Lung (tissue), 12 donors: ENCODE data around the gene ERBB4. TPM values are rescaled to one million over a fixed set of nuclear protein-coding genes. Genes with fewer than 3 reads are reported as not detected.

Experiments
- ATAC-seq: fragments of 200-7000 bp; cut with Tn5 transposase; one replicate; pipeline ENCODE4 v1.9.1; 2020; ENCODE audit warnings: moderate number of reproducible peaks; ENCODE audit not compliant: insufficient read depth, low FRiP score
- DNase-seq, 3 donors: peaks; one replicate each; pipeline ENCODE4 v3.0.0-alpha.2; 2013 to 2017
- H3K27ac ChIP-seq, 2 donors: one replicate each; pipeline ENCODE4 v1.5.1; 2013; ENCODE audit warnings: mild to moderate bottlenecking in 2 of 2, moderate library complexity in 2 of 2, control low read depth in 1 of 2, inconsistent platforms in 1 of 2, low read depth in 1 of 2, low read length in 1 of 2
- H3K27me3 ChIP-seq, 3 donors: one replicate each; pipeline ENCODE4 v1.5.1; 2013; ENCODE audit warnings: low read length in 2 of 3; ENCODE audit not compliant: control insufficient read depth in 3 of 3, insufficient read depth in 3 of 3
- H3K36me3 ChIP-seq, 4 donors: one replicate each; pipeline ENCODE4 v1.5.1; 2013; ENCODE audit warnings: low read length in 4 of 4, mild to moderate bottlenecking in 1 of 4, moderate library complexity in 1 of 4; ENCODE audit not compliant: control insufficient read depth in 4 of 4, insufficient read depth in 4 of 4
- H3K4me1 ChIP-seq, 5 donors: one replicate each; pipeline ENCODE4 v1.5.1; 2013; ENCODE audit warnings: low read length in 5 of 5, mild to moderate bottlenecking in 2 of 5, moderate library complexity in 1 of 5; ENCODE audit not compliant: control insufficient read depth in 5 of 5, insufficient read depth in 5 of 5
- H3K4me3 ChIP-seq: one replicate; pipeline ENCODE4 v1.5.1; 2013; ENCODE audit warnings: mild to moderate bottlenecking, control low read depth, moderate library complexity
- H3K9ac ChIP-seq, 2 donors: one replicate each; pipeline ENCODE4 v1.5.1; 2013; ENCODE audit warnings: low read length in 2 of 2, control low read depth in 1 of 2; ENCODE audit not compliant: insufficient read depth in 1 of 2
- H3K9me3 ChIP-seq, 4 donors: one replicate each; pipeline ENCODE4 v1.5.1; 2013; ENCODE audit warnings: low read length in 3 of 4, mild to moderate bottlenecking in 1 of 4, moderate library complexity in 1 of 4; ENCODE audit not compliant: control insufficient read depth in 4 of 4, insufficient read depth in 3 of 4
- WGBS, 2 donors: extraction: QIAGEN DNeasy Blood & Tissue Kit; methylation state at CpG; one replicate each; pipeline ENCODE4 v1.1.7; 2013; 5-methylcytosine and 5-hydroxymethylcytosine counted together
- polyA plus RNA-seq, 2 donors: library from polyadenylated mRNA; stranded (reverse); fragments of 200-250 nt; gene quantifications; one replicate each; pipeline ENCODE4 v1.2.1, GENCODE V29; 2013
- total RNA-seq, 2 donors: library from RNA; depleted of rRNA in 1 of 2; stranded (reverse); fragments of >200 nt in 1 of 2; gene quantifications; one replicate each; pipeline ENCODE4 v1.2.1, GENCODE V29; 2014 to 2021
- TF ChIP-seq, protein P1 (sequence below): IDR thresholded peaks from 2 replicates; pipeline ENCODE4 v1.5.1; 2012; ENCODE audit warnings: mild to moderate bottlenecking; ENCODE audit errors: control extremely low read depth, extremely low read depth
- donor health status: control.
- donor health status: control.
- donor health status: Bipolar disorder and iron deficiency.
- donor health status: healthy.
- donor health status: DM: yes; HTN: yes; CAD: no.

Gene ERBB4
- total and polyA plus RNA-seq, 4 donors = 0.41 to 16.8 (median 5.3) TPM

- TF ChIP-seq, protein P1, sequence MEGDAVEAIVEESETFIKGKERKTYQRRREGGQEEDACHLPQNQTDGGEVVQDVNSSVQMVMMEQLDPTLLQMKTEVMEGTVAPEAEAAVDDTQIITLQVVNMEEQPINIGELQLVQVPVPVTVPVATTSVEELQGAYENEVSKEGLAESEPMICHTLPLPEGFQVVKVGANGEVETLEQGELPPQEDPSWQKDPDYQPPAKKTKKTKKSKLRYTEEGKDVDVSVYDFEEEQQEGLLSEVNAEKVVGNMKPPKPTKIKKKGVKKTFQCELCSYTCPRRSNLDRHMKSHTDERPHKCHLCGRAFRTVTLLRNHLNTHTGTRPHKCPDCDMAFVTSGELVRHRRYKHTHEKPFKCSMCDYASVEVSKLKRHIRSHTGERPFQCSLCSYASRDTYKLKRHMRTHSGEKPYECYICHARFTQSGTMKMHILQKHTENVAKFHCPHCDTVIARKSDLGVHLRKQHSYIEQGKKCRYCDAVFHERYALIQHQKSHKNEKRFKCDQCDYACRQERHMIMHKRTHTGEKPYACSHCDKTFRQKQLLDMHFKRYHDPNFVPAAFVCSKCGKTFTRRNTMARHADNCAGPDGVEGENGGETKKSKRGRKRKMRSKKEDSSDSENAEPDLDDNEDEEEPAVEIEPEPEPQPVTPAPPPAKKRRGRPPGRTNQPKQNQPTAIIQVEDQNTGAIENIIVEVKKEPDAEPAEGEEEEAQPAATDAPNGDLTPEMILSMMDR = no peak
- WGBS, 2 donors = 94 to 95% methylated on average over 2 of the region's 2 CpGs
- H3K27ac ChIP-seq = no peak overlapping the region
- no peak overlapping the region for H3K4me3 ChIP-seq
- no peaks in the 10 kb centered on the region for H3K36me3 ChIP-seq
- no peak overlapping the region for H3K9ac ChIP-seq
- no peak for DNase-seq
- no peaks in the 10 kb centered on the region for H3K4me1 ChIP-seq
- no peaks in the 10 kb centered on the region for H3K27me3 ChIP-seq
- H3K9me3 ChIP-seq = no peaks in the 10 kb centered on the region
- no peak for ATAC-seq
Measured at GRCh38 chr2:211617803-211618202, 920.8 kb downstream of the ERBB4 start.

- Histone ChIP-seq H3K4me1 (peaks cover 0 to 4% (median 0%) of the 10 kb centered on the region in 5 donors), H3K27me3 (no peaks in the 10 kb centered on the region), H3K27ac (no peak overlapping the region), H3K36me3 (no peaks in the 10 kb centered on the region), H3K9me3 (no peaks in the 10 kb centered on the region), H3K4me3 (no peak overlapping the region), H3K9ac (no peak overlapping the region)
- no peak for ATAC-seq
- no peak for DNase-seq
- TF ChIP-seq, protein P1 = no peak
- 81 to 83% methylated on average over 2 of the region's 2 CpGs for WGBS, 2 donors
Measured at GRCh38 chr2:211611621-211612020, 927.0 kb downstream of the ERBB4 start.

- WGBS, 2 donors = 86 to 90% methylated on average over 6 of the region's 6 CpGs
- no peak for ATAC-seq
Measured at GRCh38 chr2:211611061-211611518, 927.5 kb downstream of the ERBB4 start.

More at GRCh38 chr2:211611061-211611518, 927.5 kb downstream of the ERBB4 start:
- no peak overlapping the region for H3K9ac ChIP-seq
- peak in 1 of 3 donors; percentile 1 for DNase-seq
- no peaks in the 10 kb centered on the region for H3K27me3 ChIP-seq
- TF ChIP-seq, protein P1 = no peak
- no peaks in the 10 kb centered on the region for H3K9me3 ChIP-seq
- H3K27ac ChIP-seq = no peak overlapping the region
- peaks cover 0 to 4% (median 0%) of the 10 kb centered on the region in 5 donors for H3K4me1 ChIP-seq
- H3K4me3 ChIP-seq = no peak overlapping the region
- no peaks in the 10 kb centered on the region for H3K36me3 ChIP-seq
